ENCODE data around the gene ZP4.

DNA sequence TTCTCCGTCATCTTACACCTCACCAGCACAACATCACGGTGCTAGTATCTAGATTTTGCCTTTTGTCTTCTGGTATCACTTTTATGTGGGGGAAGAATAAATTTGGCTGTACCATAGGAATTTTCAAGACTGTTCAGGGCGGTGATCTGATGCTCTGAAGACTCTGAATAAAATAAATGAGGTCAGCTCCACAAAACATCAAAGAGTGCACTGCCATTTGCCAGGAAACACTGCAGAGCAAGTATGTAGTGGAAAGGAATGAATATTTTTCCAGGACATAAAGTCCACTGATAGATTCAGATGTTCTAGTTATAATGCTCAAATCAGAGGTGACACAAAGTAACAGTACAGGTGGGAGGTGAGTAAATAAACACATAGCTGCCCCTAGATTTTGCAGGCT is 56.3 kb downstream of the ZP4 start:
- TF ChIP-seq, protein P1, sequence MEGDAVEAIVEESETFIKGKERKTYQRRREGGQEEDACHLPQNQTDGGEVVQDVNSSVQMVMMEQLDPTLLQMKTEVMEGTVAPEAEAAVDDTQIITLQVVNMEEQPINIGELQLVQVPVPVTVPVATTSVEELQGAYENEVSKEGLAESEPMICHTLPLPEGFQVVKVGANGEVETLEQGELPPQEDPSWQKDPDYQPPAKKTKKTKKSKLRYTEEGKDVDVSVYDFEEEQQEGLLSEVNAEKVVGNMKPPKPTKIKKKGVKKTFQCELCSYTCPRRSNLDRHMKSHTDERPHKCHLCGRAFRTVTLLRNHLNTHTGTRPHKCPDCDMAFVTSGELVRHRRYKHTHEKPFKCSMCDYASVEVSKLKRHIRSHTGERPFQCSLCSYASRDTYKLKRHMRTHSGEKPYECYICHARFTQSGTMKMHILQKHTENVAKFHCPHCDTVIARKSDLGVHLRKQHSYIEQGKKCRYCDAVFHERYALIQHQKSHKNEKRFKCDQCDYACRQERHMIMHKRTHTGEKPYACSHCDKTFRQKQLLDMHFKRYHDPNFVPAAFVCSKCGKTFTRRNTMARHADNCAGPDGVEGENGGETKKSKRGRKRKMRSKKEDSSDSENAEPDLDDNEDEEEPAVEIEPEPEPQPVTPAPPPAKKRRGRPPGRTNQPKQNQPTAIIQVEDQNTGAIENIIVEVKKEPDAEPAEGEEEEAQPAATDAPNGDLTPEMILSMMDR (IDR thresholded peaks at IDR 0.05), result no peak
- TF ChIP-seq POLR2A (IDR thresholded peaks at IDR 0.05), result no peak

Measured in Peyer's patch (tissue), 4 donors.